Heart left ventricle (tissue), 13 donors: ENCODE results near the gene CNFN.

Experiments
- POLR2A ChIP-seq, 2 donors: fragments of 450-650 bp; IDR thresholded peaks; one replicate each; pipeline ENCODE4 v1.6.1; 2017; ENCODE audit warnings: antibody characterized with exemption in 2 of 2, mild to moderate bottlenecking in 2 of 2, moderate library complexity in 2 of 2
- TF ChIP-seq, protein P1 (sequence below), 12 donors: fragments of 200-600 bp; sonication (generic) in 4 of 12; IDR thresholded peaks; one replicate each; pipeline versions ENCODE4 v1.5.0 to v1.8.0; 2018 to 2022; ENCODE audit warnings: antibody characterized with exemption in 12 of 12, mild to moderate bottlenecking in 5 of 12
- donor health status: ischemic (EF 13 %, LVEDD 7.1; RV severe dilation, severe dysfunction).
- donor health status: DM: no; HTN: yes; CAD: no.
- donor health status: DM: no; HTN: no; CAD: no.
- donor health status: ischemic (EF 25% LVEDD 6.9; RV normal size, moderate dysfunction).
- donor health status: ischemic (EF 25% LVEDD 5.7; RV mildly dilated, moderate dysfunction).
- donor health status: ischemic (EF 35%, LVEDD 5.7; RV mildly dilated, moderate dysfunction).
- donor health status: nonischemic (EF 11% LVEDD 7.7; RV severe dilation, severe dysfunction).
- donor health status: DM: yes; HTN: yes; CAD: no.
- donor health status: PGD.
- donor health status: ischemic (EF 29% LVEDD 5.4; RV normal size, mild dysfunction).
- donor health status: nonischemic (EF 23%, LVEDD 6.1; RV moderate dilation, normal function).

DNA sequence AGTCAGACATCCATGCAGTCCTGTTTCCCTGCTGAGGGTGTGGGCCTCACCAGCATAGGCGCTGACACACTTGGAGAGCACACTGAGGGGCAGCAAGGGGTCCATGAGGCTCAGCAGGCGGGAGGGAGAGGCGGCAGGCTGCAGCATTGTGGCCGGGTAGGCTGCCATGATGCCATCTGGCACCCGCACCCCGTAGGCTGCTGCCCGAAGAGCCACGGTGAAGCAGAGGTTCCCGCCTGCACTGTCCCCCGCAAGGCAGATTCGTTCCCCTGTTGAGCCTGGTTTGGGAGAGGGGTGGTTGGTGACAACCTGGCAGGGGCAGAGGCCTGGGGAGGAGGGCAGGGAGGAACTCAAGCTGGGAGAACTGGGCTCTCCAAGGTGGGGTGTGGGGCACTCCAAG lies 16.0 kb upstream of the CNFN start:
- TF ChIP-seq, protein P1, sequence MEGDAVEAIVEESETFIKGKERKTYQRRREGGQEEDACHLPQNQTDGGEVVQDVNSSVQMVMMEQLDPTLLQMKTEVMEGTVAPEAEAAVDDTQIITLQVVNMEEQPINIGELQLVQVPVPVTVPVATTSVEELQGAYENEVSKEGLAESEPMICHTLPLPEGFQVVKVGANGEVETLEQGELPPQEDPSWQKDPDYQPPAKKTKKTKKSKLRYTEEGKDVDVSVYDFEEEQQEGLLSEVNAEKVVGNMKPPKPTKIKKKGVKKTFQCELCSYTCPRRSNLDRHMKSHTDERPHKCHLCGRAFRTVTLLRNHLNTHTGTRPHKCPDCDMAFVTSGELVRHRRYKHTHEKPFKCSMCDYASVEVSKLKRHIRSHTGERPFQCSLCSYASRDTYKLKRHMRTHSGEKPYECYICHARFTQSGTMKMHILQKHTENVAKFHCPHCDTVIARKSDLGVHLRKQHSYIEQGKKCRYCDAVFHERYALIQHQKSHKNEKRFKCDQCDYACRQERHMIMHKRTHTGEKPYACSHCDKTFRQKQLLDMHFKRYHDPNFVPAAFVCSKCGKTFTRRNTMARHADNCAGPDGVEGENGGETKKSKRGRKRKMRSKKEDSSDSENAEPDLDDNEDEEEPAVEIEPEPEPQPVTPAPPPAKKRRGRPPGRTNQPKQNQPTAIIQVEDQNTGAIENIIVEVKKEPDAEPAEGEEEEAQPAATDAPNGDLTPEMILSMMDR (IDR thresholded peaks at IDR 0.05): no peak
- no peak for TF ChIP-seq POLR2A (IDR thresholded peaks at IDR 0.05)
